T-helper 1 cell treated with Interleukin-12 subunit alpha and Interleukin-12 subunit beta and Interleukin-4 antibody, amounts not matched to agents 30 μg/mL and 1 μg/mL, for 36 hours (primary cell): Measurements from ENCODE around the gene DLX1.
A peak's percentile ranks its signal among the peaks of the same experiment; 100 is the strongest.

Source experiments
- H3K27ac Mint-ChIP-seq: one replicate; pipeline ENCODE4 v1.8.0; 2021; ENCODE audit warnings: mild to moderate bottlenecking, mixed read lengths
- H3K27me3 Mint-ChIP-seq: one replicate; pipeline ENCODE4 v1.8.0; 2021; ENCODE audit warnings: low read depth, mixed read lengths
- H3K36me3 Mint-ChIP-seq: one replicate; pipeline ENCODE4 v1.8.0; 2021; ENCODE audit warnings: low read depth, mixed read lengths
- H3K4me1 Mint-ChIP-seq: one replicate; pipeline ENCODE4 v1.8.0; 2021; ENCODE audit warnings: low read depth, mixed read lengths
- H3K4me3 Mint-ChIP-seq: one replicate; pipeline ENCODE4 v1.8.0; 2021; ENCODE audit warnings: mild to moderate bottlenecking, moderate library complexity, mixed read lengths
- H3K9me3 Mint-ChIP-seq: one replicate; pipeline ENCODE4 v1.8.0; 2021; ENCODE audit warnings: mixed read lengths

The DLX1 gene

GRCh38 chr2:172095905-172096625 is 10.8 kb downstream of the DLX1 start:
- Mint-ChIP-seq H3K4me1 (peaks cover 34% of the 10 kb centered on the region), H3K27me3 (peaks cover 80% of the 10 kb centered on the region), H3K27ac (peak overlapping the region; percentile 72), H3K9me3 (no peaks in the 10 kb centered on the region), H3K4me3 (peak overlapping the region; percentile 85), H3K36me3 (peaks cover 7% of the 10 kb centered on the region)

DNA sequence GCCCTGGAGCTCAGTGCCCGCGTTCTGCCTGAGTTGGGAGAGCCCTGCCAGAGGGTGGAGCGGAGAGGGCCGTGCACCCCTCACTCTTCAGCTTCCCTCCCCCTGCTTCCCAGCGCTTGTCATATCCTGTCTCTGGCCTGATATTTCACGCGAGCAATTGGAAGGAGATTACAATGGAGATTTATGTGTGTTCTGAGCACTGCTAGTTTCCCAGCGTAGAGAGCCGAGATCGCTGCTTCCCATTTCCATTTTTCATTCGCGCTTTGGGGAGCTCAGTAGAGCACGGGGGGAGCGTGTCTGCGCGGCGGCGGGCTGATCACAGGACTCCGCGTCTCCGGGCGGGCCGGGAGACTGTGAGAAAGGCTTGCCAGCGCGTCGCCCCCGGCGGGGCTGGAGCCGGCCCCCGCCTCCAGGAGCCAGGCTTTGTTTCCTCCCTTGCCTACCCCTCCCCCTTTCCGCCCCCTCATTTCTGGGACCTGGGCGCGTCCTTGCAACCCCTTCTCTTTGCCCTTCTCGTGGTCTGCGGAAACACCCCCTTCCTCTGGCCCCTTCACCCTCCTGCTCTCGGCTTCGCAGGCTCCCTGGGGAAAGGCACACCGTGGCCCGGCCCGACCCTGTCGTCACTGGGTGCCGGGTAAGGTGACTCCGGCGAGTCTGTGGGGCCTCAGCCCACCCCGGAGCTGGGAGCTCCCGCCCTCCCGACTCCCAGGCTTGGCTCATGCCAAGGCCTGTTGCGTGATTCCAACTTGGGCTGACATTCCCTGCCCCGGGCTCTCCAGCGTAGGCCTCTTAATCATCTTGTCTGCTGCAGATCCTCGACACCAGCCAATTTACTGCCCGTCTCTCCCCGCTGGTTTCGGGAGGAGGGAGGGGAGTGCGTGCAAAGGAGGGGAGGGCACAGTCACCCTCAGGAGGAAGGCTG is 11.6 kb downstream of the DLX1 start:
- no peak overlapping the region for H3K27ac Mint-ChIP-seq
- H3K36me3 Mint-ChIP-seq, result peaks cover 8% of the 10 kb centered on the region
- H3K4me3 Mint-ChIP-seq, result peak overlapping the region; percentile 25
- H3K4me1 Mint-ChIP-seq, result peaks cover 39% of the 10 kb centered on the region
- peaks cover 83% of the 10 kb centered on the region for H3K27me3 Mint-ChIP-seq
- H3K9me3 Mint-ChIP-seq, result no peaks in the 10 kb centered on the region

GRCh38 chr2:172097557-172098131 is 12.3 kb downstream of the DLX1 start:
- Mint-ChIP-seq H3K4me3 (no peak overlapping the region), H3K9me3 (no peaks in the 10 kb centered on the region), H3K4me1 (peaks cover 43% of the 10 kb centered on the region), H3K27ac (peak overlapping the region; percentile 7), H3K36me3 (peaks cover 10% of the 10 kb centered on the region), H3K27me3 (peaks cover 82% of the 10 kb centered on the region)

- Mint-ChIP-seq H3K9me3 (no peaks in the 10 kb centered on the region), H3K4me3 (peak overlapping the region; percentile 15), H3K27me3 (peaks cover 81% of the 10 kb centered on the region), H3K36me3 (peaks cover 8% of the 10 kb centered on the region), H3K27ac (peak overlapping the region; percentile 65), H3K4me1 (peaks cover 39% of the 10 kb centered on the region)
These were observed 13.0 kb downstream of the DLX1 start for GRCh38 chr2:172098287-172098649.

DNA sequence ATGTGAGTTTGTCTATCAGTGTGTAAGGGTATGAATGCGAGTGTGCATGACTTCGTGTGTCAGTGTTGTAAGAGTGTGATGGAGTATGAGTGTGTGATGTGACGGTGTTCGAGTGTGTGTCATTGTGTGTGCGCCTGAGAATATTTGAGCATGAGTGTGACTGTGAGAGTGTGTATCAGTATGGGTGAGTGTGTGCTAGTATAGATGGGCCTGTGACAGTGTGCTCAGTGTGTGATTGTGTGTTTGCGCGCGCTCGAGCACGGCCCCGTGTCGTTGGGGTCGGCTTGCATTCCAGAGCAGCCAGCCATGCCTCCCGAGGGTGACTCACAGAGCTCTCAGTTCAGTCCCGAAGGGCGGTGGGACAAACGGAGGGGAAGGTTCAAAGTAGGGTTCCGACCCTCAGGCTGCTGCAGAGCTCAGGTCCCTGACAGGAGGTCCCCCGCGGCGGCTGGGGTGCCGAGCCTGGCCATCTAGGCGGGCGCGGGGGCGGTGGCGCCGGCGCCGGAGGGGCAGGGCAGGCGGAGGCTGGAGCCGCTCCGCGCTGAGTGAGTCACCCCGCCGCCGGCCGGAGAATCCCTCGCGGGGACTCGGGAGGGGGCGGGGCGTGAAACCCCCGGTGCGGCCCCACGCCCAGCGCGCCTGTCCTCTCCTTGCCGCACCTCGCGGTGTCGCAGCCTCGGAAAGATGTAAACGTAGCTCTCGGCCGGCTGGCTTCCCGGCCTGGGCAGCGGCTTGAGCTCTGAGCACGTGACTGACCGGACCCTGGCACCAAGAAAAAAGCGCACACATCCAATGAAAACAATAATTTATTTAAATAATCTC is 13.6 kb downstream of the DLX1 start:
- no peaks in the 10 kb centered on the region for H3K9me3 Mint-ChIP-seq
- peak overlapping the region; percentile 15 for H3K4me3 Mint-ChIP-seq
- peaks cover 7% of the 10 kb centered on the region for H3K36me3 Mint-ChIP-seq
- peaks cover 81% of the 10 kb centered on the region for H3K27me3 Mint-ChIP-seq
- peaks cover 35% of the 10 kb centered on the region for H3K4me1 Mint-ChIP-seq
- peak overlapping the region; percentile 65 for H3K27ac Mint-ChIP-seq

DNA sequence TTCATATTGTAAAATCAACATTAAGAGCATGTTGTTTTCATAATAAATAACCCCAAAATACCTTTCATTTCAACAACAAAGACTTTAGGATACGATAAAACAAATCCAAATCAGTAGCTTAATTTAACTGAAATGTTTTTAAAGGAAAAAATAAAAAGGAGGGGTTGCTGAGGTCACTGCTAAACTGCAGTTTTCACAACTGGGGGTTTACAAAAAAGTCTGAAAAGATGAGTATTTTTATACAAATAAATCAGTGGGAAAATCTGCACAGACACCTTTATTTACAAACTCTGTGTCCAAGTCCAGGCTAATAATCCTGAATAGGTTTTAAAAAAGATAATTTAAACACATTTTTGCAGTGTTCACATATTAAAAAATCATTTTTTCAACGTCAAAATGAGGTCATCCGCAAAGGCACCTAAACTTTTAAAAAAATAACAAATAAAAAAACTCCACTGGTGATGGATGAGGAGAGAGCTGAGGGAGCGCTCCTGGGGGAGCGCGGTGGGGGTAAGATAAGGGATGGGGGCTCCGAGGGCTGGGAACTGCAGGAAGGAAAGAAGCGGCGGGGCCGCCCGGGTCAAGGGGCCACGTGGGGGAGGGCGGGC is 14.3 kb downstream of the DLX1 start:
- H3K4me3 Mint-ChIP-seq, result no peak overlapping the region
- peaks cover 7% of the 10 kb centered on the region for H3K36me3 Mint-ChIP-seq
- peaks cover 38% of the 10 kb centered on the region for H3K4me1 Mint-ChIP-seq
- peaks cover 84% of the 10 kb centered on the region for H3K27me3 Mint-ChIP-seq
- H3K9me3 Mint-ChIP-seq, result no peaks in the 10 kb centered on the region
- peak overlapping the region; percentile 45 for H3K27ac Mint-ChIP-seq

DNA sequence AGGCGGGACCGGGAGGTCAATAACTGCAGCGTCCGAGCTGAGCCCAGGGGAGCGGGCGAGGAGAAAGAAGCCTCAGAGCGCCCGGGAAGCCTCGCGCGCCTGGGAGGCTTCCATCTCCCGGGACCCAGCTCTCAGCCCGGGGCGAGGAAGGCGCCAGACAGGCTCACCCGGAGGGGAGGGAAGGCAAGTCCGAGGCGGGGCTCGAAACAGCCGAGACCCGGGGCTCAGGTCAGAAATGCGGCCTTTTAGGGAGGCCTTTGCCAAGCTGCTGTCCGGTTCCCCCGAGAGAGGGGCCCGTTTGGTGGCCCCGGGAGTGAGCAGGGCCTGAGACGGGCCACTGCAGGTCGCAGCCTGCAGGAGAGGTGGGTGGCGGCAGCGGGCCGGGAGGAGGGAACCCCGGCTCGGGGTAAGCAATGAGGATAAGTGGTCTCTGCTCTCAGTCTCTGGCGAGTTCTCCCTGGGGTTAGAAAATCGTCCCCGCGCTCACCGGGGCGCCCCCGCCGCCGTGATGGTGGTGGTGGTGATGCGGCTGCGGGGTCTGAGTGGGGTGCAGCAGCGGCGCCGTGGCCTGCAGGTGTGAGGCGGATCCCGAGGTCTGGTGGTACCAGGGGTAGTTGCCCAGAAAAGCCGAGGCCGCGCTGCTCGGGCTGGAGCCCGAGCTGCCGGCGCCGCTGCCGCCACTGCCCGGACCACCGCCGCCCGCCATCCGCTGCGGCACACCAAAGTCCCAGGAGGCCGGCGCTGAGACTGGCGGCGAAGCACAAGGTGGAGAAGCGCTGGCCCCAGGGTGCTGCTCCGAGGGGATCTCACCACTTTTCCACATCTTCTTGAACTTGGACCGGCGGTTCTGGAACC is 15.0 kb downstream of the DLX1 start:
- peaks cover 87% of the 10 kb centered on the region for H3K27me3 Mint-ChIP-seq
- H3K9me3 Mint-ChIP-seq, result no peaks in the 10 kb centered on the region
- peaks cover 35% of the 10 kb centered on the region for H3K4me1 Mint-ChIP-seq
- H3K27ac Mint-ChIP-seq, result peak overlapping the region; percentile 70
- H3K4me3 Mint-ChIP-seq, result no peak overlapping the region
- peaks cover 7% of the 10 kb centered on the region for H3K36me3 Mint-ChIP-seq

GRCh38 chr2:172100935-172101820 is 15.9 kb downstream of the DLX1 start:
- Mint-ChIP-seq H3K4me3 (peak overlapping the region; percentile 81), H3K36me3 (peaks cover 7% of the 10 kb centered on the region), H3K27me3 (peaks cover 87% of the 10 kb centered on the region), H3K27ac (peak overlapping the region; percentile 75), H3K4me1 (peaks cover 32% of the 10 kb centered on the region), H3K9me3 (no peaks in the 10 kb centered on the region)

- Mint-ChIP-seq H3K9me3 (no peaks in the 10 kb centered on the region), H3K27ac (peak overlapping the region; percentile 75), H3K36me3 (peaks cover 7% of the 10 kb centered on the region), H3K27me3 (peaks cover 88% of the 10 kb centered on the region), H3K4me1 (peaks cover 29% of the 10 kb centered on the region), H3K4me3 (peak overlapping the region; percentile 81)
These were observed 16.6 kb downstream of the DLX1 start for GRCh38 chr2:172101821-172102390.

- peak within 1 kb of the TSS; percentile 81 for H3K4me3 Mint-ChIP-seq
- H3K4me1 Mint-ChIP-seq, result peaks cover 29% of the 10 kb centered on the region
- H3K9me3 Mint-ChIP-seq, result no peaks in the 10 kb centered on the region
- H3K27me3 Mint-ChIP-seq, result peaks cover 85% of the 10 kb centered on the region
- peak within 1 kb of the TSS; percentile 75 for H3K27ac Mint-ChIP-seq
- H3K36me3 Mint-ChIP-seq, result peaks cover 8% of the 10 kb centered on the region
These were observed 17.4 kb downstream of the DLX1 start, which contains the start of gene DLX2 for GRCh38 chr2:172102391-172103359. DLX2 (minus strand) TSS chr2:172102900; CDS start chr2:172102538, 362 bp downstream.
